Measurements from ENCODE around the gene SND1. TPM values are rescaled to one million over a fixed set of nuclear protein-coding genes. Genes with fewer than 3 reads are reported as not detected.
A peak's percentile ranks its signal among the peaks of the same experiment; 100 is the strongest.

The SND1 gene
- total and polyA plus RNA-seq, 2 donors (not counting 1 experiment from before 2014, with no cell fraction given), result 137 to 174 TPM

DNA sequence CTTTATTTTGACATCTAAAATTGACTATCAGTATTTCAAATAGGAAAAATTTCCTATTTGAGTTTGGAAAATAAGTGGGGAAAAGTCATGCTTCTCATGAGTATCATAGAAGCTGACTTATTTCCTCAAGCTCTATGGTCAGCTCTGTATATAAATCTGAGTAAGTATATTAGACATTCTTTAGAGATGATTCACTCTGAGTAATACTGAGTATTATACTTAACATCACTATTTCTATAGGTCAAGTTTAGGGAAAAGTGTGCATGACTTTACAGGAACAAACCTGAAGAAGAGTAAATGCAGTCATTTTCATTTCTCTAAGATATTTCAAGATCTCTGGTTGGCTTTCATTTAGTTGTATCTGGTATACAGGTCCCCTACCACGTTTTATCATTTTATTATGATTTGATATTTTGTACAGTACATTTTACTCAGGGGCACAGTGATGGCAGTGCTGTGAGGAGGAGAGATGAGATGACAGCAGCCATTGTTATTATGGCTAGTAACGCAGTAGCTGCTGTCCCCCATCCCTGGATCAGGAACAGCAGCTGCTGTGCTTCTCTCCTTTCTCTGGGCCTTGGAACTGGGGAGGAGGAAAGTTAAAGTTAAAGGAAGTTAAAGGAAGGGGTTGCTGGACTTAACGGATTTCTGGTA is 15.2 kb downstream of the SND1 start:
- no peaks in the 10 kb centered on the region for H4K20me1 ChIP-seq (ENCODE audit: control insufficient read depth, extremely low read depth, insufficient read depth, low read length)
- no peak overlapping the region for H3K9ac ChIP-seq (ENCODE audit: insufficient read depth, low read length)
- H2AFZ ChIP-seq (ENCODE audit: low read length), result no peak overlapping the region

DNA sequence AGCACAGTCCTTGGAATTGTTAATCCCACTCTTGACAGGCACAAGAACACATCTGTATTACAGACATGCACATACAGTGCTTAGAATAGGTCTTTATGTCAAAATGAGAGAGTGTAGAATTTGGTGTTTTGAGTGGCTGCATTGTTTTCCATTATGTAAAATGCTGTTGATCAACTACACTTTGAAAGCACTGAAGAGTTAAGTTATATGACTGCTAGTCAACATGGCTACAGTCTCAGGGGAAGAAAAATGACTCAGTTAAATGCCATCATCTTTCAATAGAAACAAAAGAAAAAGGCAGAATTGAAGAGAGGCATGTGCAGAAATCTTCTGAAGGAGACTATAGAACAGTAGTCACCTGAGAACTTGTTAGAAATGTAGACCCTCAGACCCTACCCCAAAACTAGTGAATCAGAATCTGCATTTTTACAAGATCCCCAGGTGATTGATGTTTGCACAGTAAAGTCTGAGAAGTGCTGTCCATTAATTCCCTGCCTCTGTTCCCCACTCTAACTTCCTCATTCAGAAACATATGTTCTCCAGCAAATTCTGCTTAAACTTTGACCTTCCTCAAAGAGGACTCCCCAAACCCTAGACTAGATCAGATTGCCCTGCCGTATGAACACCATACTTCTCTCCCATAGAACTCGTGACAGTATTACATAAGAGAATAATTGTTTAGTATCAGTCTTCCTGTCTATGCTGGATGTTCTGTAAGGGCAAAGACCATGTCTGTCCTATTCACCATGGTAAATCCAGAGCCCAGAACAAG is 16.0 kb downstream of the SND1 start:
- Histone ChIP-seq H3K4me3 (replicated peaks in 1 of 4; ENCODE audit: control extremely low read depth in 1 of 4, insufficient read depth in 1 of 4, low read depth in 3 of 4, low read length in 4 of 4) (no peak overlapping the region), H3K4me1 (ENCODE audit: control insufficient read depth, extremely low read depth, insufficient read depth, low read length) (peaks cover 21% of the 10 kb centered on the region), H2AFZ (ENCODE audit: low read length) (no peak overlapping the region), H3K9me3 (ENCODE audit: control insufficient read depth, insufficient read depth, low read depth, low read length) (no peaks in the 10 kb centered on the region), H4K20me1 (ENCODE audit: control insufficient read depth, extremely low read depth, insufficient read depth, low read length) (no peaks in the 10 kb centered on the region), H3K9ac (ENCODE audit: insufficient read depth, low read length) (no peak overlapping the region), H3K4me2 (ENCODE audit: extremely low read depth, insufficient read depth, low read length) (peak overlapping the region; percentile 67), H3K79me2 (ENCODE audit: control insufficient read depth, insufficient read depth, low read length) (peaks cover 91% of the 10 kb centered on the region), H3K27ac (ENCODE audit: insufficient read depth, low read length) (peak overlapping the region; percentile 87), H3K36me3 (ENCODE audit: control insufficient read depth, insufficient read depth, low read length) (no peaks in the 10 kb centered on the region), H3K27me3 (ENCODE audit: control insufficient read depth, insufficient read depth, low read length) (no peaks in the 10 kb centered on the region)
- peak in 1 of 2 donors; percentile 23 for DNase-seq (ENCODE audit: low read depth in 2 of 2)
- TF ChIP-seq EZH2 (IDR thresholded peaks at IDR 0.05; ENCODE audit: low read length, missing control alignments), result no peak
- TF ChIP-seq, protein P1, sequence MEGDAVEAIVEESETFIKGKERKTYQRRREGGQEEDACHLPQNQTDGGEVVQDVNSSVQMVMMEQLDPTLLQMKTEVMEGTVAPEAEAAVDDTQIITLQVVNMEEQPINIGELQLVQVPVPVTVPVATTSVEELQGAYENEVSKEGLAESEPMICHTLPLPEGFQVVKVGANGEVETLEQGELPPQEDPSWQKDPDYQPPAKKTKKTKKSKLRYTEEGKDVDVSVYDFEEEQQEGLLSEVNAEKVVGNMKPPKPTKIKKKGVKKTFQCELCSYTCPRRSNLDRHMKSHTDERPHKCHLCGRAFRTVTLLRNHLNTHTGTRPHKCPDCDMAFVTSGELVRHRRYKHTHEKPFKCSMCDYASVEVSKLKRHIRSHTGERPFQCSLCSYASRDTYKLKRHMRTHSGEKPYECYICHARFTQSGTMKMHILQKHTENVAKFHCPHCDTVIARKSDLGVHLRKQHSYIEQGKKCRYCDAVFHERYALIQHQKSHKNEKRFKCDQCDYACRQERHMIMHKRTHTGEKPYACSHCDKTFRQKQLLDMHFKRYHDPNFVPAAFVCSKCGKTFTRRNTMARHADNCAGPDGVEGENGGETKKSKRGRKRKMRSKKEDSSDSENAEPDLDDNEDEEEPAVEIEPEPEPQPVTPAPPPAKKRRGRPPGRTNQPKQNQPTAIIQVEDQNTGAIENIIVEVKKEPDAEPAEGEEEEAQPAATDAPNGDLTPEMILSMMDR (conservative IDR thresholded peaks at IDR 0.05 in 1 of 2, IDR thresholded peaks at IDR 0.05 in 1 of 2; ENCODE audit: low read depth in 1 of 2, low read length in 2 of 2), result no peak

More for the DNA sequence above, 15.2 kb downstream of the SND1 start:
- Histone ChIP-seq H3K4me2 (ENCODE audit: extremely low read depth, insufficient read depth, low read length) (peak overlapping the region; percentile 67), H3K9me3 (ENCODE audit: control insufficient read depth, insufficient read depth, low read depth, low read length) (no peaks in the 10 kb centered on the region), H3K79me2 (ENCODE audit: control insufficient read depth, insufficient read depth, low read length) (peaks cover 92% of the 10 kb centered on the region), H3K4me1 (ENCODE audit: control insufficient read depth, extremely low read depth, insufficient read depth, low read length) (peaks cover 21% of the 10 kb centered on the region), H3K27me3 (ENCODE audit: control insufficient read depth, insufficient read depth, low read length) (no peaks in the 10 kb centered on the region), H3K27ac (ENCODE audit: insufficient read depth, low read length) (peak overlapping the region; percentile 87), H3K36me3 (ENCODE audit: control insufficient read depth, insufficient read depth, low read length) (no peaks in the 10 kb centered on the region), H3K4me3 (replicated peaks in 1 of 4; ENCODE audit: control extremely low read depth in 1 of 4, insufficient read depth in 1 of 4, low read depth in 3 of 4, low read length in 4 of 4) (no peak overlapping the region)
- no peak for TF ChIP-seq EZH2 (IDR thresholded peaks at IDR 0.05; ENCODE audit: low read length, missing control alignments)
- TF ChIP-seq, protein P1 (conservative IDR thresholded peaks at IDR 0.05 in 1 of 2, IDR thresholded peaks at IDR 0.05 in 1 of 2; ENCODE audit: low read depth in 1 of 2, low read length in 2 of 2), result no peak
- peak; percentile 70 to 71 for DNase-seq (ENCODE audit: low read depth in 2 of 2)

DNA sequence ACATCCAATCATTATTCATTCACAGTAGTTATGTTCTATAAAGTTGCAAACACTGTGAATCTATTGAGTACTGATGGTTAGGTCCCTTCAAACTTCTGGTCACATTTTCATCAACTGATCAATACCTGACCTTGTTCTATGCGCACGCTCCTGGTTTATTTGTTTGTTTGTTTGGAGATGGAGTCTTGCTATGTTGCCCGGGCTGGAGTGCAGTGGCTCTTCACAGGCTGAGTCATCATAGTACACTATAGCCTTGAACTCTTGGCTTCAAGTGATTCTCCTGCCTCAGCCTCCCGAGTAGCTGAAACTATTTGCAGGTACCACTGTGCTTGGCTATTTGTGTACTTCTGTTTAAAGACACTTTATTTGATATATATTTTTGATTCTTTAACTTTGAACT is 19.3 kb downstream of the SND1 start:
- H3K4me2 ChIP-seq (ENCODE audit: extremely low read depth, insufficient read depth, low read length), result no peak overlapping the region
- no peaks in the 10 kb centered on the region for H4K20me1 ChIP-seq (ENCODE audit: control insufficient read depth, extremely low read depth, insufficient read depth, low read length)
- DNase-seq (ENCODE audit: low read depth in 2 of 2), result no peak
- no peak overlapping the region for H2AFZ ChIP-seq (ENCODE audit: low read length)
- TF ChIP-seq EZH2 (IDR thresholded peaks at IDR 0.05; ENCODE audit: low read length, missing control alignments), result no peak
- TF ChIP-seq, protein P1 (conservative IDR thresholded peaks at IDR 0.05 in 1 of 2, IDR thresholded peaks at IDR 0.05 in 1 of 2; ENCODE audit: low read depth in 1 of 2, low read length in 2 of 2), result no peak
- no peaks in the 10 kb centered on the region for H3K36me3 ChIP-seq (ENCODE audit: control insufficient read depth, insufficient read depth, low read length)
- H3K9ac ChIP-seq (ENCODE audit: insufficient read depth, low read length), result no peak overlapping the region
- H3K27ac ChIP-seq (ENCODE audit: insufficient read depth, low read length), result no peak overlapping the region
- H3K4me1 ChIP-seq (ENCODE audit: control insufficient read depth, extremely low read depth, insufficient read depth, low read length), result peaks cover 20% of the 10 kb centered on the region
- no peak overlapping the region for H3K4me3 ChIP-seq (replicated peaks in 1 of 4; ENCODE audit: control extremely low read depth in 1 of 4, insufficient read depth in 1 of 4, low read depth in 3 of 4, low read length in 4 of 4)
- no peaks in the 10 kb centered on the region for H3K9me3 ChIP-seq (ENCODE audit: control insufficient read depth, insufficient read depth, low read depth, low read length)
- H3K79me2 ChIP-seq (ENCODE audit: control insufficient read depth, insufficient read depth, low read length), result peaks cover 86% of the 10 kb centered on the region
- H3K27me3 ChIP-seq (ENCODE audit: control insufficient read depth, insufficient read depth, low read length), result no peaks in the 10 kb centered on the region
